HEK293 (cell line): ENCODE results near the gene ZNF385C.

Experiments
- CTCF ChIA-PET: fragments of 350-600 bp; formaldehyde crosslinking; extraction: SDS; loops from one replicate; lab custom pipeline; 2021; ENCODE audit warnings: antibody characterized with exemption; lab: Yijun Ruan, JAX
- POLR2A ChIA-PET: fragments of 300-600 bp; formaldehyde crosslinking; extraction: SDS; loops from one replicate; lab custom pipeline; 2020; ENCODE audit warnings: antibody characterized with exemption, inconsistent platforms; lab: Yijun Ruan, JAX
- H3K27ac ChIP-seq: fragments of 200-500 bp; sonication (Bioruptor generic); 2 replicates; pipeline ENCODE4 v1.5.1; 2014; ENCODE audit warnings: low read depth, low read length, control low read depth, inconsistent platforms; ENCODE audit errors: extremely low read depth
- H3K36me3 ChIP-seq, 2 experiments: fragments of 200-500 bp in 1 of 2; sonication (Bioruptor generic) in 1 of 2; 1 replicate in 1 of 2; 2 replicates in 1 of 2; pipeline ENCODE4 v1.5.1; 2014 to 2017; ENCODE audit warnings: inconsistent platforms in 2 of 2, low read length in 2 of 2; ENCODE audit not compliant: control insufficient read depth in 2 of 2, insufficient read depth in 1 of 2
- H3K4me1 ChIP-seq: fragments of 200-500 bp; sonication (Bioruptor generic); 2 replicates; pipeline ENCODE4 v1.5.1; 2014; ENCODE audit warnings: mild to moderate bottlenecking, low read length, inconsistent platforms; ENCODE audit not compliant: control insufficient read depth, insufficient read depth
- H3K4me3 ChIP-seq: 2 replicates; pipeline ENCODE4 v1.5.1; 2011; ENCODE audit warnings: low read depth, mild to moderate bottlenecking, control low read depth, low read length, moderate library complexity
- H3K9me3 ChIP-seq: fragments of 200-500 bp; sonication (Bioruptor generic); 2 replicates; pipeline ENCODE4 v1.5.1; 2014; ENCODE audit warnings: low read depth, low read length, inconsistent platforms; ENCODE audit not compliant: control insufficient read depth, insufficient read depth
- ATF2 ChIP-seq: fragments of 450-650 bp; formaldehyde crosslinking; IDR thresholded peaks from 2 replicates; pipeline ENCODE4 v1.5.1; 2016; ENCODE audit warnings: missing biosample characterization, missing genetic modification characterization, low read depth
- IKZF3 ChIP-seq: fragments of 450-650 bp; IDR thresholded peaks from 2 replicates; pipeline ENCODE4 v1.5.0; 2018; ENCODE audit warnings: missing biosample characterization, mild to moderate bottlenecking, missing genetic modification characterization, moderate library complexity
- KLF7 ChIP-seq: fragments of 450-650 bp; formaldehyde crosslinking; IDR thresholded peaks from 2 replicates; pipeline ENCODE4 v1.5.1; 2016; ENCODE audit warnings: missing biosample characterization, missing genetic modification characterization, borderline replicate concordance
- REST ChIP-seq: fragments of 450-650 bp; formaldehyde crosslinking; IDR thresholded peaks from 2 replicates; pipeline ENCODE4 v1.5.1; 2016; ENCODE audit warnings: missing biosample characterization, missing genetic modification characterization
- ZBTB21 ChIP-seq: fragments of 450-650 bp; formaldehyde crosslinking; IDR thresholded peaks from 2 replicates; pipeline ENCODE4 v1.5.1; 2017; ENCODE audit warnings: missing biosample characterization, missing genetic modification characterization
- ZBTB44 ChIP-seq: fragments of 450-650 bp; IDR thresholded peaks from 2 replicates; pipeline ENCODE4 v1.5.1; 2018; ENCODE audit warnings: missing biosample characterization, mild to moderate bottlenecking, missing genetic modification characterization
- ZFP37 ChIP-seq: fragments of 450-650 bp; formaldehyde crosslinking; IDR thresholded peaks from 2 replicates; pipeline ENCODE4 v1.5.1; 2016; ENCODE audit warnings: missing biosample characterization, missing genetic modification characterization
- ZFP41 ChIP-seq: fragments of 450-650 bp; formaldehyde crosslinking; IDR thresholded peaks from 2 replicates; pipeline ENCODE4 v1.5.1; 2016; ENCODE audit warnings: missing biosample characterization, missing genetic modification characterization, borderline replicate concordance
- ZNF132 ChIP-seq: fragments of 450-650 bp; formaldehyde crosslinking; IDR thresholded peaks from 2 replicates; pipeline ENCODE4 v1.5.1; 2017; ENCODE audit warnings: missing biosample characterization, missing genetic modification characterization, borderline replicate concordance
- ZNF174 ChIP-seq: fragments of 450-650 bp; formaldehyde crosslinking; IDR thresholded peaks from 2 replicates; pipeline ENCODE4 v1.5.0; 2017; ENCODE audit warnings: missing biosample characterization, mild to moderate bottlenecking, missing genetic modification characterization
- ZNF221 ChIP-seq: fragments of 450-650 bp; formaldehyde crosslinking; IDR thresholded peaks from 2 replicates; pipeline ENCODE4 v1.5.1; 2017; ENCODE audit warnings: missing biosample characterization, missing genetic modification characterization, borderline replicate concordance
- ZNF266 ChIP-seq: fragments of 450-650 bp; formaldehyde crosslinking; IDR thresholded peaks from 2 replicates; pipeline ENCODE4 v1.5.1; 2016; ENCODE audit warnings: missing biosample characterization, missing genetic modification characterization, low read depth
- ZNF426 ChIP-seq: fragments of 450-650 bp; formaldehyde crosslinking; IDR thresholded peaks from 2 replicates; pipeline ENCODE4 v1.5.1; 2017; ENCODE audit warnings: missing biosample characterization, missing genetic modification characterization, mild to moderate bottlenecking, inconsistent platforms, moderate library complexity
- ZNF514 ChIP-seq: fragments of 450-650 bp; formaldehyde crosslinking; IDR thresholded peaks from 2 replicates; pipeline ENCODE4 v1.5.1; 2016; ENCODE audit warnings: missing biosample characterization, missing genetic modification characterization
- ZNF529 ChIP-seq: fragments of 450-650 bp; formaldehyde crosslinking; IDR thresholded peaks from 2 replicates; pipeline ENCODE4 v1.5.1; 2017; ENCODE audit warnings: missing genetic modification characterization, missing biosample characterization; ENCODE audit not compliant: insufficient replicate concordance
- ZNF585B ChIP-seq: fragments of 450-650 bp; formaldehyde crosslinking; IDR thresholded peaks from 2 replicates; pipeline ENCODE4 v1.5.1; 2016; ENCODE audit warnings: missing biosample characterization, missing genetic modification characterization
- ZNF76 ChIP-seq: fragments of 450-650 bp; formaldehyde crosslinking; IDR thresholded peaks from 2 replicates; pipeline ENCODE4; 2016; ENCODE audit warnings: low read depth, missing biosample characterization, missing genetic modification characterization, borderline replicate concordance
- ZNF830 ChIP-seq: fragments of 450-650 bp; IDR thresholded peaks from 2 replicates; pipeline ENCODE4 v1.5.0; 2018; ENCODE audit warnings: missing biosample characterization, missing genetic modification characterization, low read depth, mild to moderate bottlenecking, moderate library complexity
- ZNF837 ChIP-seq: fragments of 450-650 bp; formaldehyde crosslinking; IDR thresholded peaks from 2 replicates; pipeline ENCODE4 v1.5.1; 2016; ENCODE audit warnings: missing biosample characterization, missing genetic modification characterization
- ZSCAN5A ChIP-seq: fragments of 450-650 bp; formaldehyde crosslinking; IDR thresholded peaks from 2 replicates; pipeline ENCODE4 v1.5.1; 2016; ENCODE audit warnings: missing biosample characterization, missing genetic modification characterization

The ZNF385C gene

GRCh38 chr17:42041619-42042018 lies 56.7 kb downstream of the ZNF385C start:
- POLR2A ChIA-PET: interaction anchor here (0.7 kb wide), 2 partner anchors 24 to 57 kb away, joined by 3 to 4 read pairs; partner anchors contain the start of gene DNAJC7

GRCh38 chr17:42040818-42041217 lies 57.5 kb downstream of the ZNF385C start:
- no peaks in the 10 kb centered on the region for H3K36me3 ChIP-seq
- TF ChIP-seq ZSCAN5A (tag by site-specific recombination) (no peak), ZNF837 (tag by site-specific recombination) (no peak), ZNF585B (tag by site-specific recombination) (no peak), ZNF174 (tag by site-specific recombination) (no peak), ZNF830 (tag by site-specific recombination) (no peak), ZBTB44 (tag by site-specific recombination) (no peak), ZNF529 (tag by site-specific recombination) (no peak), ZNF266 (tag by site-specific recombination) (no peak), KLF7 (no peak), ATF2 (no peak), ZNF221 (tag by site-specific recombination) (no peak), ZNF426 (tag by site-specific recombination) (no peak), ZFP41 (tag by site-specific recombination) (no peak), ZFP37 (tag by site-specific recombination) (no peak), IKZF3 (tag by site-specific recombination) (no peak), ZNF76 (tag by site-specific recombination) (no peak)
- ChIA-PET POLR2A (interaction anchor here (0.6 to 1.0 kb wide), 4 partner anchors 10 to 35 kb away, joined by 3 to 6 read pairs (median 4); partner anchors contain the start of gene DNAJC7), CTCF (interaction anchor here (0.5 to 2.1 kb wide), 7 partner anchors 15 to 145 kb away, joined by 3 to 13 read pairs (median 6); no protein-coding TSS in a partner anchor)
- no peaks in the 10 kb centered on the region for H3K4me1 ChIP-seq
- H3K9me3 ChIP-seq: no peaks in the 10 kb centered on the region
- no peak overlapping the region for H3K4me3 ChIP-seq
- no peak overlapping the region for H3K27ac ChIP-seq

More at GRCh38 chr17:42041619-42042018, 56.7 kb downstream of the ZNF385C start:
- no peak overlapping the region for H3K4me3 ChIP-seq
- CTCF ChIA-PET: interaction anchor here (0.5 to 2.1 kb wide), 10 partner anchors 14 to 1636 kb away, joined by 3 to 13 read pairs (median 4); no protein-coding TSS in a partner anchor
- no peaks in the 10 kb centered on the region for H3K36me3 ChIP-seq
- no peaks in the 10 kb centered on the region for H3K9me3 ChIP-seq
- H3K27ac ChIP-seq: no peak overlapping the region
- no peaks in the 10 kb centered on the region for H3K4me1 ChIP-seq
- TF ChIP-seq ZNF132 (no peak), ZNF514 (tag by site-specific recombination) (no peak), ZBTB21 (tag by site-specific recombination) (no peak), REST (tag by site-specific recombination) (peak; percentile 90)
